NB4 (cell line): ENCODE data around the gene DGKH.
A peak's percentile ranks its signal among the peaks of the same experiment; 100 is the strongest.

Source experiments
- DNase-seq: peaks from one replicate; pipeline ENCODE4 v3.0.0; 2010; ENCODE audit warnings: low read depth
- H3K4me3 ChIP-seq: one replicate; pipeline ENCODE4 v1.5.1; 2011; ENCODE audit warnings: mild to moderate bottlenecking, low read depth, low read length, moderate library complexity
- MYC ChIP-seq: IDR thresholded peaks from 2 replicates; pipeline ENCODE4 v1.6.1; 2011; ENCODE audit warnings: low read depth, low read length
- POLR2A ChIP-seq: IDR thresholded peaks from 2 replicates; pipeline ENCODE4 v1.6.1; 2011; ENCODE audit warnings: mild to moderate bottlenecking; ENCODE audit not compliant: insufficient read length; ENCODE audit errors: extremely low read depth
- TF ChIP-seq, protein P1 (sequence below): IDR thresholded peaks from 2 replicates; pipeline ENCODE4 v1.6.1; 2011; ENCODE audit warnings: low read depth, low read length
- TF ChIP-seq, protein P2 (sequence below): IDR thresholded peaks from one replicate; pipeline ENCODE4 v1.5.1; 2012; ENCODE audit warnings: low read depth, low read length

Gene DGKH

DNA sequence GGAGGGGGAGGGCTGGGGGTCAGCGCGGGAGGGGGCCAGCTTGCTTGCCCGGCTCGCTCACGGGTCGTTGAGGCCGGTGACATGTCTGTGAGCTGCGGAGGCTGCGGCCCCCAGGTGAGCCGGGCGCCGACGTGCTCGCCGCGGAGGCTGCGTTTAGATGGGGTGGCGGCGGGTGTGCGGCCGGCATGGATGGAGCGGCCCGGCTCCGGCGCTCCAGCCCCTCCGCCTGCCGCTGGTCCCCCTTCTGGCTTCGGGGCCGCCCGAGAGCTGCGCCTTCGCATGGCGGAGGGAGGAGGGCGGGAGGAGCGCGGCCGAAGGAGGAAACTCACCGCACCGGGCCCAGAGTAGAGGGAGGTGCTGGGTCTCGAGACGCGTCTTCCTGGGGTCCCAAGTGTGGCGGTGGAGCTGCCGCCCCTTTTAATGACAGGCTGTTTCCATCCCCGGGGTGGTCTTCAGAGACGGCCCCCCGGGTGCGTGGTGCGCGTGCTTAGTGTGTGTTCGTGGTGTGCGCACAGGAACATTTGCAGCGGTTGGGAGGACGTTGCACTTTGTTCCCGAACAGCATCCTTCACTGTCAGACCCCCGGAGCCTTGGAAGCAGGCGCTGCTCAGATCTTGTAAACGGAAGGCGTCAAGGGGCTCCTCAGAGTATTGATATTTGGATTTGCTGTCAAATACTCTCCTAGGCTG, 223.8 kb downstream of the DGKH start, which contains the start of gene AKAP11:
AKAP11 (plus strand) TSS at position 38 of the 689 bp plus-strand sequence. CDS start 14,197 bp downstream, outside the sequence.
- peak within 1 kb of the TSS; percentile 70 for H3K4me3 ChIP-seq
- TF ChIP-seq POLR2A (peak; percentile 27), MYC (no peak)
- TF ChIP-seq, protein P1, sequence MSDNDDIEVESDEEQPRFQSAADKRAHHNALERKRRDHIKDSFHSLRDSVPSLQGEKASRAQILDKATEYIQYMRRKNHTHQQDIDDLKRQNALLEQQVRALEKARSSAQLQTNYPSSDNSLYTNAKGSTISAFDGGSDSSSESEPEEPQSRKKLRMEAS = peak; percentile 52; the same call in 1 of the 2 replicates
- TF ChIP-seq, protein P2, sequence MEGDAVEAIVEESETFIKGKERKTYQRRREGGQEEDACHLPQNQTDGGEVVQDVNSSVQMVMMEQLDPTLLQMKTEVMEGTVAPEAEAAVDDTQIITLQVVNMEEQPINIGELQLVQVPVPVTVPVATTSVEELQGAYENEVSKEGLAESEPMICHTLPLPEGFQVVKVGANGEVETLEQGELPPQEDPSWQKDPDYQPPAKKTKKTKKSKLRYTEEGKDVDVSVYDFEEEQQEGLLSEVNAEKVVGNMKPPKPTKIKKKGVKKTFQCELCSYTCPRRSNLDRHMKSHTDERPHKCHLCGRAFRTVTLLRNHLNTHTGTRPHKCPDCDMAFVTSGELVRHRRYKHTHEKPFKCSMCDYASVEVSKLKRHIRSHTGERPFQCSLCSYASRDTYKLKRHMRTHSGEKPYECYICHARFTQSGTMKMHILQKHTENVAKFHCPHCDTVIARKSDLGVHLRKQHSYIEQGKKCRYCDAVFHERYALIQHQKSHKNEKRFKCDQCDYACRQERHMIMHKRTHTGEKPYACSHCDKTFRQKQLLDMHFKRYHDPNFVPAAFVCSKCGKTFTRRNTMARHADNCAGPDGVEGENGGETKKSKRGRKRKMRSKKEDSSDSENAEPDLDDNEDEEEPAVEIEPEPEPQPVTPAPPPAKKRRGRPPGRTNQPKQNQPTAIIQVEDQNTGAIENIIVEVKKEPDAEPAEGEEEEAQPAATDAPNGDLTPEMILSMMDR = no peak
- DNase-seq = peak; percentile 75

DNA sequence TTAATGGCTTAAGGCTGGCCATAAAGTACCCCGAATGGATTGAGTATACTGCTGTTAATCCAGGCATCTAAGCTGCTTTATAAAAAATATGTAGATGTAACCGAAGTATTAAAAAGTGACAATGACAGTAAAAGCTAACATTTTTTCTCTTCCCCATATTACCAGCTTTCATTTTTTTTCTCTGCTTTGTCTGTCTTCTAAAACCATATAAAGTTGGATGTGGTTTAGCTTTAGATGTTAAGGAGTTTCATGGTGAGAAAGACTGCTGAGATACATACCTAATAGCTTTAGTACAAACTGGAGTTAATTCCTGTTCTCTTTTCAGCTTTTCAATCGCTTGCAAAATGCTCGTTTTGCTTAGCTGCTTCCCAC, 224.3 kb downstream of the DGKH start:
- DNase-seq = no peak
- H3K4me3 ChIP-seq = peak overlapping the region; percentile 70
- TF ChIP-seq, protein P1 = no peak
- TF ChIP-seq, protein P2 = no peak
- TF ChIP-seq MYC (no peak), POLR2A (no peak)

DNA sequence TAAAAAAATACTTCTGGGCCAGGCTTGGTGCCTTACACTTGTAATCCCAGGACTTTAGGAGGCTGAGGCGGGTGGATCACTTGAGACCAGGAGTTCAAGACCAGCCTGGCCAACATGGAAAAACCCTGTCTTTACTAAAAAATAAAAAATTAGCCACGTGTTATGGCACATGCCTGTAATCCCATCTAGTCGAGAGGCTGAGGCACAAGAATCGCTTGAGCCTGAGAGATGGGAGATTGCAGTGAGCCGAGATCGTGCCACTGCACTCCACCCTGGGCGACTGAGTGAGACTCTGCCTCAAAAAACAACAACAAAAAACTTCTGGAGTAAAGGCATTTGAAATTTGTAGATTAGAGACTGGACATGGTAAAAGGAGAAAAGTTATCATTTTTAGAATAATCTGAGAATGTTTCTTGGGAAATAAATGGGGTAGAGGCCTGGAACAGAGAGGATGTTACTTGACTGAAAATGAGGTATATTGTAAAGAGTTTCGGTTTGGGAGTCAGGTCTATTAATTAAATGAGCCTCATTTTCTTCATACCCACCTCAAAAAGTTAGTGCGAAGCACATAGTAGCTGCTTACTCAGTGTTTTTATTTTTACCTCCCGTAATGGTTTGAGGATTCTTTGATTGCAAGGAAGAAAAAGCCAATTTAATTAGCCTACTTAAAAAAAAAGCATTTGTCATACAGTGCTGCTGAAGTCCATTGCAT, 226.1 kb downstream of the DGKH start:
- H3K4me3 ChIP-seq = no peak overlapping the region
- DNase-seq = no peak
- TF ChIP-seq, protein P2 = no peak
- TF ChIP-seq, protein P1 = no peak
- TF ChIP-seq POLR2A = no peak
- no peak for TF ChIP-seq MYC

DNA sequence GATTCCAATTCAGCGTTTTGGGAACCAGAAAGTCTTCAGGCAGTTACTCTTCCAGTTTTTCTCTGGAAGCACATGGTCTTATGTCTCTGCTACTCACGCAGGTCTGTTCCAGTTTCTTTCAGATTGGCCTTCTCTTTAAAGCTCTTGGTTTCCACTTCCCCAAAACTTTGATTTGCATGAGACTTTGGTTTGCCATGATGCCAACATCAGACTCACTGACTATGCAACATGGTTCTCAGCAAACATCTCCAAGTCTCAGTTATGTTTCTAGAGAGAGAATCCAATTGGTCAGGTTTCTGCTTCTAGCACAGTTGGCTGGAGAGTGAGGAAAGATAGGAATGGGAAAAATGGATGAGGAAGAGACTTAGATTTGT, 226.6 kb downstream of the DGKH start:
- TF ChIP-seq, protein P1 = peak; percentile 80
- TF ChIP-seq POLR2A (no peak), MYC (peak; percentile 28)
- H3K4me3 ChIP-seq = no peak overlapping the region
- peak; percentile 47 for DNase-seq

DNA sequence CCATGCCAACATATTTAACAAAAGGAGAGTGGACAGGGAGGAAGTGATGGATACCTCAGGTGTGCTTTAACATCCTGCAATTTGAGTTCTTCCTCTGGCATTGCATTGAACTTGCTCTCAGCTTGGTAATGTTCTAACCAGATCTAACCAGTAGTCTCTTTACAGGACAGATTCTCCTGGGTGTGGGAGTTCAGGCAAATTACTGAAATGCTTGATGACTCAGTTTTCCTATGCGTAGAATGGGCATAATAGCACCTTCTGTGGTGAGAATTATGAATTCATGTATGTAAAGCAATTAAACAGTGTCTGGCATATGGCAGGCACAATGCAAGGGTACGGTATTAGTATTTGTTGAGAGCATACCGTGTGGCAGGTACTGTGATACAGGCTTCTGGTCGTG, 227.1 kb downstream of the DGKH start:
- H3K4me3 ChIP-seq = no peak overlapping the region
- DNase-seq = no peak
- TF ChIP-seq MYC (no peak), POLR2A (no peak)
- TF ChIP-seq, protein P2 = no peak
- TF ChIP-seq, protein P1 = no peak

DNA sequence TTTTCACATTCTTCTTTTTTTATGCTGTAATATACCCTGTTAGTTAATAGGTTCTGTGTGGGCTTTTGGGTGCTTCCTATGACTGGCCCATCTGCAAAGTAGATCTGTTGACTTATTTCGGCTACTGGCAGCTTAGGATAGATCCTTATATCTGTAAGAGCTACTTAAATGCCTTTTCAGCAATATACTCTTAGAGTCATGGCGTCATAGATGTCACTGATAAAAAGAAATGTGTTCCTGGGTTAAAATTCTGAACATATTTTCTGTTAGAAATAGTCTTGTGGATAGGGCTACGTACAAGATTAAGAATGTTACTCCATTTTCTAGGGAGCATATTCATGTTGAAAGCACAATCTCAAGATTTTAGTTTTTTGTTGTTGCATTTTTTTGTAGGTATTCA, 228.2 kb downstream of the DGKH start:
- TF ChIP-seq MYC = no peak
- TF ChIP-seq, protein P1 = no peak
- no peak for TF ChIP-seq POLR2A
- TF ChIP-seq, protein P2 = no peak
- no peak overlapping the region for H3K4me3 ChIP-seq
- no peak for DNase-seq
